HepG2 (cell line): Measurements from ENCODE around the gene CNOT10. TPM values are rescaled to one million over a fixed set of nuclear protein-coding genes. Genes with fewer than 3 reads are reported as not detected.

Experiments
- CC2D1A ChIP-seq: sonication (generic); formaldehyde crosslinking; IDR thresholded peaks from 2 replicates; pipeline ENCODE4 v1.8.1; 2023; ENCODE audit warnings: mild to moderate bottlenecking, missing genetic modification reagents
- FLYWCH1 ChIP-seq: sonication (generic); formaldehyde crosslinking; IDR thresholded peaks from 2 replicates; pipeline ENCODE4 v1.8.1; 2023; ENCODE audit warnings: mild to moderate bottlenecking, missing genetic modification reagents
- ISL2 ChIP-seq: sonication (generic); formaldehyde crosslinking; IDR thresholded peaks from 2 replicates; pipeline ENCODE4 v1.5.0; 2020; ENCODE audit warnings: missing genetic modification reagents
- MATR3 ChIP-seq: sonication (generic); formaldehyde crosslinking; IDR thresholded peaks from 2 replicates; pipeline ENCODE4 v1.4.0; 2020; ENCODE audit warnings: missing genetic modification reagents
- SATB2 ChIP-seq: sonication (generic); formaldehyde crosslinking; IDR thresholded peaks from 2 replicates; pipeline ENCODE4 v1.5.0; 2020; ENCODE audit warnings: missing genetic modification reagents
- TAF15 ChIP-seq: fragments of 200-400 bp; formaldehyde crosslinking; IDR thresholded peaks from one replicate; pipeline ENCODE4 v1.6.1; 2018; ENCODE audit warnings: mild to moderate bottlenecking, low read depth, low read length; ENCODE audit not compliant: poor library complexity, severe bottlenecking
- TBX3 ChIP-seq: fragments of 450-650 bp; IDR thresholded peaks from 2 replicates; pipeline ENCODE4 v1.6.1; 2017; ENCODE audit warnings: antibody characterized with exemption, mild to moderate bottlenecking, inconsistent platforms, borderline replicate concordance
- ZBTB43 ChIP-seq: sonication (generic); formaldehyde crosslinking; conservative IDR thresholded peaks from 2 replicates; pipeline ENCODE4 v1.4.0; 2020; ENCODE audit warnings: missing genetic modification reagents
- ZBTB7B ChIP-seq: sonication (generic); formaldehyde crosslinking; IDR thresholded peaks from 2 replicates; pipeline ENCODE4 v1.4.0; 2020; ENCODE audit warnings: missing genetic modification reagents
- ZNF569 ChIP-seq: sonication (generic); formaldehyde crosslinking; IDR thresholded peaks from 2 replicates; pipeline ENCODE4 v1.5.0; 2020; ENCODE audit warnings: mild to moderate bottlenecking, missing genetic modification reagents, moderate library complexity, borderline replicate concordance
- ZNF737 ChIP-seq: sonication (generic); formaldehyde crosslinking; IDR thresholded peaks from 2 replicates; pipeline ENCODE4 v1.5.0; 2020; ENCODE audit warnings: missing genetic modification reagents, mild to moderate bottlenecking, borderline replicate concordance
- ZUFSP ChIP-seq: sonication (generic); formaldehyde crosslinking; IDR thresholded peaks from 2 replicates; pipeline ENCODE4 v1.9.0; 2021; ENCODE audit warnings: missing genetic modification reagents, mild to moderate bottlenecking, borderline replicate concordance
- polyA plus RNA-seq, 8 experiments: library from polyadenylated mRNA; depleted of rRNA in 3 of 8; stranded (reverse) in 7 of 8; unstranded in 1 of 8; fragments of >200 nt; fragmentation: Illumina TruSeq in 4 of 8; extraction: Trizol in 4 of 8; gene quantifications; 2 replicates each; pipeline versions ENCODE4 v1.2.1 to v1.2.3, GENCODE V29; 2011 to 2016; ENCODE audit warnings: low read depth in 4 of 8, missing spikeins in 1 of 8, mixed read lengths in 1 of 8; ENCODE audit not compliant: insufficient read depth in 1 of 8
- total RNA-seq, 5 experiments: library from RNA; depleted of rRNA; stranded (reverse); fragments of >200 nt; fragmentation: Illumina TruSeq; extraction: Trizol; gene quantifications; 2 replicates each; pipeline ENCODE4 v1.2.3, GENCODE V29; 2016; ENCODE audit warnings: low read depth in 1 of 5
- TF ChIP-seq, protein P1 (sequence below): sonication (generic); formaldehyde crosslinking; IDR thresholded peaks from 2 replicates; pipeline ENCODE4 v1.5.1; 2020; ENCODE audit warnings: mild to moderate bottlenecking, missing genetic modification reagents
- TF ChIP-seq, protein P2 (sequence below): sonication (generic); formaldehyde crosslinking; IDR thresholded peaks from 2 replicates; pipeline ENCODE4 v1.4.0; 2020; ENCODE audit warnings: missing genetic modification reagents, borderline replicate concordance

Gene CNOT10
- total and polyA plus RNA-seq, 2 of the 13 experiments (the other 11 are each of a cell fraction or from before 2014, with no cell fraction given): 21.2 to 34.1 TPM

DNA sequence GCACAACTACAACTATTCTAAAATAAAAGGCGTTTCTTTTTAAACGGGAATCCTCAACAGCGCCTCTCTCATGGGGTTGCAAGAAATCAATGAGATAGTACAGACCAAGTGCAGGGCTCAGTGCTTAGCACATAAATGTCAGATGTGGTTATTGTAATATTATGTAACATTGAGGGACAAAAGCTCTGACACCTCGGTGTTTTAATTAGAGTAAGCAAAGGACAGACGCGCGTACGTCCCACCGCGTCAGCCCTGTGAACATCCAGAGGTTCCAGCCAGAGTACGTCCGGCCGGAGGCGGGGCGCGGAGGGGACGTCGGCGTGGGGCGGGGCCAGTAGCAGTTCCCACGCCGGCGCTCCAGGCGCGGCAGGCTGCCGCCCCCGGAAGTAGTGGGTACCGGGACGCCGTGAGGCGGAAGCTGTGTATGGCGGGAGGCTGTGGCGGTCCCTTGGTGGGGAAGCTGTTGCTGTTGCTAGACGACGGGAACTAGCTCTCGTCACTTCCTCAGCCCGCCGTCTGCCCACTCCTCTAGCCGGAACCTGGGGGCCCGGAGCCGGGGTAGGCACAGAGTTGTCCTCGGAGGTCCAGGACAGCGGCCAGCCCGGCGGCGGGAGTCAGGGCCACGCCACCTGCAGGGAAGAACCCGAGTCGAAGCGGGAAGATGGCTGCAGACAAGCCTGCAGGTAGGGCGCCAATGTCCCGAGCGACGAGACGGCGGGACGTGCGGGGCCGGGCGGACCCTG, at the start of gene CNOT10 (continued):
- TF ChIP-seq TBX3: 0 out of 2 replicates have a peak, but pooled peaks have one; percentile 50
- no peak for TF ChIP-seq MATR3 (CRISPR knock-in tag)
- TF ChIP-seq ISL2: peak; percentile 81
- TF ChIP-seq CC2D1A (CRISPR knock-in tag): no peak
- TF ChIP-seq FLYWCH1 (CRISPR knock-in tag): no peak
- peak; percentile 62; the same call in 1 of the 2 replicates for TF ChIP-seq ZBTB7B
- TF ChIP-seq, protein P1, sequence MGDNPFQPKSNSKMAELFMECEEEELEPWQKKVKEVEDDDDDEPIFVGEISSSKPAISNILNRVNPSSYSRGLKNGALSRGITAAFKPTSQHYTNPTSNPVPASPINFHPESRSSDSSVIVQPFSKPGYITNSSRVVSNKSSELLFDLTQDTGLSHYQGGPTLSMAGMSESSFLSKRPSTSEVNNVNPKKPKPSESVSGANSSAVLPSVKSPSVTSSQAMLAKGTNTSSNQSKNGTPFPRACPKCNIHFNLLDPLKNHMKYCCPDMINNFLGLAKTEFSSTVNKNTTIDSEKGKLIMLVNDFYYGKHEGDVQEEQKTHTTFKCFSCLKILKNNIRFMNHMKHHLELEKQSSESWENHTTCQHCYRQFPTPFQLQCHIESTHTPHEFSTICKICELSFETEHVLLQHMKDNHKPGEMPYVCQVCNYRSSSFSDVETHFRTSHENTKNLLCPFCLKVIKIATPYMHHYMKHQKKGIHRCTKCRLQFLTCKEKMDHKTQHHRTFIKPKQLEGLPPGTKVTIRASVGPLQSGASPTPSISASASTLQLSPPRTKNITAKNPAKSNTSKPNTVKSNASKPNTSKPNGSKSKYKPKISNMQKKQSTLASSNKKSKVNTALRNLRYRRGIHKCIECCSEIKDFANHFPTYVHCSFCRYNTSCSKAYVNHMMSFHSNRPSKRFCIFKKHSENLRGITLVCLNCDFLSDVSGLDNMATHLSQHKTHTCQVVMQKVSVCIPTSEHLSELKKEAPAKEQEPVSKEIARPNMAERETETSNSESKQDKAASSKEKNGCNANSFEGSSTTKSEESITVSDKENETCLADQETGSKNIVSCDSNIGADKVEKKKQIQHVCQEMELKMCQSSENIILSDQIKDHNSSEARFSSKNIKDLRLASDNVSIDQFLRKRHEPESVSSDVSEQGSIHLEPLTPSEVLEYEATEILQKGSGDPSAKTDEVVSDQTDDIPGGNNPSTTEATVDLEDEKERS (CRISPR knock-in tag): 0 out of 2 replicates have a peak, but pooled peaks have one; percentile 84
- peak; percentile 82; the same call in 1 of the 2 replicates for TF ChIP-seq ZBTB43 (CRISPR knock-in tag)
- TF ChIP-seq ZNF569 (CRISPR knock-in tag): no peak
- no peak for TF ChIP-seq ZUFSP (CRISPR knock-in tag)
- TF ChIP-seq, protein P2, sequence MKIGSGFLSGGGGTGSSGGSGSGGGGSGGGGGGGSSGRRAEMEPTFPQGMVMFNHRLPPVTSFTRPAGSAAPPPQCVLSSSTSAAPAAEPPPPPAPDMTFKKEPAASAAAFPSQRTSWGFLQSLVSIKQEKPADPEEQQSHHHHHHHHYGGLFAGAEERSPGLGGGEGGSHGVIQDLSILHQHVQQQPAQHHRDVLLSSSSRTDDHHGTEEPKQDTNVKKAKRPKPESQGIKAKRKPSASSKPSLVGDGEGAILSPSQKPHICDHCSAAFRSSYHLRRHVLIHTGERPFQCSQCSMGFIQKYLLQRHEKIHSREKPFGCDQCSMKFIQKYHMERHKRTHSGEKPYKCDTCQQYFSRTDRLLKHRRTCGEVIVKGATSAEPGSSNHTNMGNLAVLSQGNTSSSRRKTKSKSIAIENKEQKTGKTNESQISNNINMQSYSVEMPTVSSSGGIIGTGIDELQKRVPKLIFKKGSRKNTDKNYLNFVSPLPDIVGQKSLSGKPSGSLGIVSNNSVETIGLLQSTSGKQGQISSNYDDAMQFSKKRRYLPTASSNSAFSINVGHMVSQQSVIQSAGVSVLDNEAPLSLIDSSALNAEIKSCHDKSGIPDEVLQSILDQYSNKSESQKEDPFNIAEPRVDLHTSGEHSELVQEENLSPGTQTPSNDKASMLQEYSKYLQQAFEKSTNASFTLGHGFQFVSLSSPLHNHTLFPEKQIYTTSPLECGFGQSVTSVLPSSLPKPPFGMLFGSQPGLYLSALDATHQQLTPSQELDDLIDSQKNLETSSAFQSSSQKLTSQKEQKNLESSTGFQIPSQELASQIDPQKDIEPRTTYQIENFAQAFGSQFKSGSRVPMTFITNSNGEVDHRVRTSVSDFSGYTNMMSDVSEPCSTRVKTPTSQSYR: no peak
- TF ChIP-seq TAF15: no peak
- peak; percentile 76; the same call in 1 of the 2 replicates for TF ChIP-seq SATB2 (CRISPR knock-in tag)
- no peak for TF ChIP-seq ZNF737 (CRISPR knock-in tag)
